ENCODE data around the gene ASCL4.

ASCL4 gene

GRCh38 chr12:107775093-107775721 lies 703 bp downstream of the ASCL4 start:
- peak; percentile 55 for DNase-seq (ENCODE audit: low spot score)
- TF ChIP-seq CTCF (IDR thresholded peaks at IDR 0.05; ENCODE audit: poor library complexity, severe bottlenecking): no peak
- H3K27ac ChIP-seq (ENCODE audit: poor library complexity, severe bottlenecking): no peak overlapping the region
- H3K27me3 ChIP-seq (ENCODE audit: insufficient read depth, poor library complexity, severe bottlenecking): peaks cover 60% of the 10 kb centered on the region
- H3K9me3 ChIP-seq (ENCODE audit: severe bottlenecking): no peaks in the 10 kb centered on the region
- H3K4me3 ChIP-seq (ENCODE audit: severe bottlenecking): no peak overlapping the region
- no peaks in the 10 kb centered on the region for H3K4me1 ChIP-seq (ENCODE audit: insufficient read depth, poor library complexity, severe bottlenecking)
- ATAC-seq (ENCODE audit: low read depth): no peak
- H3K36me3 ChIP-seq (ENCODE audit: low read depth): no peaks in the 10 kb centered on the region

DNA sequence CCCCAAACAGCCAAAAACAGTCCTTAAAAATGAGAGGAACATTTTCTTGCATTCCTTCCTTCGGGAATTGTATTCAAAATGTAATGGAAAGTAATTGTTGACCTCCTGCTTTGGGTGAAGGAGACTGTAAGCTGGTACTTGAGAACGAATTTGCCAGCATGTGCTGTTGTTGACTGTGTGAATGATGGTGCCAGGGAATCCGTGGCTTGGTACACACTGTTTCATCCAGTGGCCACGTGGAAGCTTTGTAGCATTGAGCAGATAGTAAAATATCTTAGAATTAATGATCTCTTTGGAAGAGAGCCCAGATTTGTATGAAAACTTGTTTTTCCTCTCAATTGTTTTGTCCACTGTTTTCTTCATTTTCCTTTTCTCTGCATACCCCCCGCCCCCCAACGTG lies 1.7 kb downstream of the ASCL4 start:
- no peaks in the 10 kb centered on the region for H3K4me1 ChIP-seq (ENCODE audit: insufficient read depth, poor library complexity, severe bottlenecking)

GRCh38 chr12:107778383-107779025 lies 4.0 kb downstream of the ASCL4 start:
- no peaks in the 10 kb centered on the region for H3K9me3 ChIP-seq (ENCODE audit: severe bottlenecking)
- peaks cover 49% of the 10 kb centered on the region for H3K27me3 ChIP-seq (ENCODE audit: insufficient read depth, poor library complexity, severe bottlenecking)
- H3K4me1 ChIP-seq (ENCODE audit: insufficient read depth, poor library complexity, severe bottlenecking): no peaks in the 10 kb centered on the region
- ATAC-seq (ENCODE audit: low read depth): no peak
- no peak overlapping the region for H3K4me3 ChIP-seq (ENCODE audit: severe bottlenecking)
- H3K36me3 ChIP-seq (ENCODE audit: low read depth): no peaks in the 10 kb centered on the region
- H3K27ac ChIP-seq (ENCODE audit: poor library complexity, severe bottlenecking): no peak overlapping the region
- DNase-seq (ENCODE audit: low spot score): no peak
- no peak for TF ChIP-seq CTCF (IDR thresholded peaks at IDR 0.05; ENCODE audit: poor library complexity, severe bottlenecking)

More for the DNA sequence above, 1.7 kb downstream of the ASCL4 start:
- H3K9me3 ChIP-seq (ENCODE audit: severe bottlenecking): no peaks in the 10 kb centered on the region
- peaks cover 60% of the 10 kb centered on the region for H3K27me3 ChIP-seq (ENCODE audit: insufficient read depth, poor library complexity, severe bottlenecking)
- no peak for TF ChIP-seq CTCF (IDR thresholded peaks at IDR 0.05; ENCODE audit: poor library complexity, severe bottlenecking)
- H3K36me3 ChIP-seq (ENCODE audit: low read depth): no peaks in the 10 kb centered on the region
- no peak for ATAC-seq (ENCODE audit: low read depth)
- H3K4me3 ChIP-seq (ENCODE audit: severe bottlenecking): no peak overlapping the region
- DNase-seq (ENCODE audit: low spot score): no peak
- H3K27ac ChIP-seq (ENCODE audit: poor library complexity, severe bottlenecking): no peak overlapping the region

GRCh38 chr12:107779077-107779831 lies 4.8 kb downstream of the ASCL4 start:
- DNase-seq (ENCODE audit: low spot score): no peak

More at GRCh38 chr12:107779077-107779831, 4.8 kb downstream of the ASCL4 start:
- Histone ChIP-seq H3K9me3 (ENCODE audit: severe bottlenecking) (no peaks in the 10 kb centered on the region), H3K27ac (ENCODE audit: poor library complexity, severe bottlenecking) (no peak overlapping the region), H3K4me3 (ENCODE audit: severe bottlenecking) (no peak overlapping the region), H3K36me3 (ENCODE audit: low read depth) (no peaks in the 10 kb centered on the region), H3K4me1 (ENCODE audit: insufficient read depth, poor library complexity, severe bottlenecking) (no peaks in the 10 kb centered on the region), H3K27me3 (ENCODE audit: insufficient read depth, poor library complexity, severe bottlenecking) (peaks cover 42% of the 10 kb centered on the region)
- ATAC-seq (ENCODE audit: low read depth): no peak
- no peak for TF ChIP-seq CTCF (IDR thresholded peaks at IDR 0.05; ENCODE audit: poor library complexity, severe bottlenecking)
